Ramos (cell line): Measurements from ENCODE around the gene CD99L2.

ENCODE experiments used
- in situ Hi-C: fragments of 300-500 bp; cut with MboI; formaldehyde crosslinking; loops from one replicate; pipeline ENCODE4 v1.14.3; 2022; ENCODE audit warnings: low sequenced_read_pairs; ENCODE audit not compliant: unreplicated experiment

Gene CD99L2

GRCh38 chrX:150767475-150768131 is 130.9 kb downstream of the CD99L2 start:
- in situ Hi-C loops = no loop called here

GRCh38 chrX:150767045-150767395 is 131.4 kb downstream of the CD99L2 start:
- in situ Hi-C loops = no loop called here

GRCh38 chrX:150766351-150767044 is 132.0 kb downstream of the CD99L2 start:
- in situ Hi-C loops = no loop called here

- in situ Hi-C loops = no loop called here
These were observed 132.6 kb downstream of the CD99L2 start for GRCh38 chrX:150765782-150766350.

- in situ Hi-C loops = no loop called here
These were observed 133.2 kb downstream of the CD99L2 start for GRCh38 chrX:150765237-150765636.

- in situ Hi-C loops = no loop called here
These were observed 134.7 kb downstream of the CD99L2 start for GRCh38 chrX:150763810-150764209.

GRCh38 chrX:150763303-150763797 is 135.1 kb downstream of the CD99L2 start:
- in situ Hi-C loops = no loop called here

- in situ Hi-C loops = no loop called here
These were observed 136.0 kb downstream of the CD99L2 start for GRCh38 chrX:150762258-150763165.

GRCh38 chrX:150761819-150762216 is 136.7 kb downstream of the CD99L2 start:
- in situ Hi-C loops = no loop called here

GRCh38 chrX:150761176-150761818 is 137.2 kb downstream of the CD99L2 start:
- in situ Hi-C loops = no loop called here

- in situ Hi-C loops = no loop called here
These were observed 138.7 kb downstream of the CD99L2 start for GRCh38 chrX:150759568-150760416.

GRCh38 chrX:150757371-150757770 is 141.1 kb downstream of the CD99L2 start:
- in situ Hi-C loops = no loop called here

- in situ Hi-C loops = no loop called here
These were observed 144.5 kb downstream of the CD99L2 start for GRCh38 chrX:150753968-150754367.

- in situ Hi-C loops = no loop called here
These were observed 145.1 kb downstream of the CD99L2 start for GRCh38 chrX:150753357-150753756.

- in situ Hi-C loops = no loop called here
These were observed 146.3 kb downstream of the CD99L2 start for GRCh38 chrX:150752124-150752523.

- in situ Hi-C loops = no loop called here
These were observed 162.0 kb downstream of the CD99L2 start for GRCh38 chrX:150736475-150736874.

GRCh38 chrX:150731795-150732194 is 166.7 kb downstream of the CD99L2 start:
- in situ Hi-C loops = no loop called here

GRCh38 chrX:150730719-150731118 is 167.7 kb downstream of the CD99L2 start:
- in situ Hi-C loops = no loop called here

GRCh38 chrX:150729956-150730355 is 168.5 kb downstream of the CD99L2 start:
- in situ Hi-C loops = no loop called here
